ENCODE data around the gene IL1F10.

The IL1F10 gene, protein sequence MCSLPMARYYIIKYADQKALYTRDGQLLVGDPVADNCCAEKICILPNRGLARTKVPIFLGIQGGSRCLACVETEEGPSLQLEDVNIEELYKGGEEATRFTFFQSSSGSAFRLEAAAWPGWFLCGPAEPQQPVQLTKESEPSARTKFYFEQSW

GRCh38 chr2:113067681-113068080 is at the start of gene IL1F10:
TSS of gene IL1F10 (plus strand) at chr2:113067970. CDS start at chr2:113072739, 4,769 bp downstream.
- DNase-seq = no peak

GRCh38 chr2:113018509-113018908 is 49.3 kb upstream of the IL1F10 start:
- DNase-seq = no peak

DNA sequence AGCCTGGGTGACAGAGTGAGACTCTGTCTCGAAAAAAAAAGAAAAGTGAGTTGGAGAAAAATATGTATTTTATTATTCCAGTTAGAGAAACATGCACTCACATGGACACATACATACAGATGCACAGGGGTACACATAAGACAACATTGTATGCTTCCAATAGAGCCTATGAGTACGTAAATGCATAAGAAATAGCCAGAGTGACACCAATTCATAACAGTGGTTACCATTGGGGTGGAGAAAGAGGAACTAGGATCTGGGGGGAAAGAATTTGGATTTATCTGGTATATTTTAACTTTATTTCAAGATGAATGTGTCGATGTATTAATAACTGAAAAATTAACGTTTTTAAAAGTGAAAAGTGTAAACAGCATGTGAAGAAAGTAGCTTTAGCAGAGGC is 46.5 kb upstream of the IL1F10 start:
- DNase-seq = no peak

DNA sequence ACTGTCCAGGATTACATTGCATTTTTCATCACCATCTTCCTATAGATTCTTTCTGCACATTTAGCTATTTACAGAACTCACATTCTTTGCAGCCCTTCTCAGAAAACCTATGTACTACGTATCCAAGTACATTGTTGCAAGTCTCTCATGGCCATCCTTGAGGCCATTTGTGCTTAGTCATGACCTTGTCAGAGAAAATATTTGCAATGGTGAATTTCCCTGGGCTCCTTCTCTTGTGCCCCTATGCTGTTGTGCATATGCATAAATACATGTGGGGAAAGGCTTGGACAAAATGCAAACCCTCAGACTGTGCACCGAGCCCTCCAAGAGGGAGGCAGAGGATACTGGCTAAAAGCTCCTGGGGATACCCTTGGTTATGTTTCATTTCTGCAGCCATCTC is 43.0 kb upstream of the IL1F10 start:
- DNase-seq = no peak

DNA sequence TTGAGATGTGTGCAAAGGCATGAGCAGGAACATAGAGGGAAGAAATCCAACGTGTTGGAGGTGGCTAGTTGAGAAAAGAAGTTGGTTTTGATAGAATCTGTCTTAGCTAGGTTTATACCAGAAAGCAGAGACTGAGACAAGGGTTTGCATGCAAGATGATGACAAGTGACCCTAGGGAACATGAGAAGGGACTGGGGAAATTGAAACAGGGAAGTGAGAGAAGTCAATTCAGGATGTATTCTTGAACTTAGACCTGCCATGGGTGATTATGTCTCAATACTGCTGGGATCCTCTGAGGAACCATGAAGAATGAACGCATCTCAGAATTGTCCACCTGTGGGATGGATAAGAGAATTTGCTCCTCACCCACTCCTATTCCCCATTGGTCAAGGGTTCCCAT is 42.0 kb upstream of the IL1F10 start:
- no peak for DNase-seq

DNA sequence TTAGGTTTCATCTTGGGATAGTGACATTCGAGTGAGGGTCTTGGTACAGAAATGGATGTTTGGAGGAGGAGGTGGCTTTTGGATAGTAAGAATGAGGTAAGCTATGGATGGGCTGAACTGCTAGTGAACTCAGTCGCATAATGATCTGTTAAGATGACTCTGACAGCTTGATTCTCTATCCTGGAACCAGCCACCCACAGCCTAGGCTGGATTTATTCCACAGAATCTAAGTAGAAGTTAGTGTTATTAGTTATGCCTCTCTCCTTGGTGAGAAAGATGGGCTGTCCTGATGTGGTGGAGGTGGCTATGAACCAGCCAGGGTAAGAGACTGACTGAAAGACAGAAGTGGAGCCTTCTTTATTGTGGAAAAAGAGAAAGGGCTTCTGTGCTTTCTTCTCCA is 40.1 kb upstream of the IL1F10 start:
- no peak for DNase-seq

- DNase-seq = no peak
Measured at GRCh38 chr2:113028112-113028511, 39.7 kb upstream of the IL1F10 start.

GRCh38 chr2:113032737-113033136 is 35.0 kb upstream of the IL1F10 start:
- DNase-seq = no peak

DNA sequence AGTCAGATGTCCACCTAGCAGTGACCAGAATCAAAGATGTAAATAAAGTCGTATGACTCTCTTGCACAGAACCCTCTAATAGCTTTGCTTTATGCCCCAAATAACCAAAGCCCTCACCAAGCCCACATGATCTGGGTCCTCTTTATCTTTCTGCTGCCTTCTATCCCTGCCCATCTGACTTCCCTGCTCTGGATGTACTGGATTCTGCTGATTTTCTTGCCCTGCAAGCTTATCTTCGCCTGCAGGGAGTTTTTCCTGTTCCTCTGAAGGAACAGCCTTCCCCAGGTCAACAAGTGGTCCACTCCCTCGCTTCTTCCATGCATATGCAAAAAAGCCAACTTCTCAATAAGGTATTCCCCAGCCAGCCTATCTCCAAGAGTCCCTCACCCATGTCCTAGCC is 33.8 kb upstream of the IL1F10 start:
- no peak for DNase-seq

DNA sequence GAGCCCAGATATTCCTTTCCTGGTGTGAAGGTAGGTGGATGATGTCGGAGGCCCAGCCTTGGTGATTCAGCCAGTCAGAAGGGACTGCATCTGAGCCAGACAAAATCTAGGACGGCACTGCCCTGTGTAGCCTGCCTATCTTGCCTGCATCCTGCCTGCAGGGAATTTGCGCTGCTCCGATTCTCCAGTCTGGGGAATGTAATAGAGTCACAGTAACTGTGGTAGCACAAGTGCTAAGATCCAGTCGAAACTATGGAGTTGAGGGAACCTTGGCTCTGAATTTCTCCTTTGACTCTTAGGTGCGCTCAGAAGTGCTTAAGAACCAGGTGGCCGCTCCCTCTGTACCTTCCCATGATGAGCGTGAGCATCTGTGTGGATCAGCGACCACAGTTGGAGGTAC is 31.0 kb upstream of the IL1F10 start:
- no peak for DNase-seq

- no peak for DNase-seq
Measured at GRCh38 chr2:113038291-113038690, 29.5 kb upstream of the IL1F10 start.

DNA sequence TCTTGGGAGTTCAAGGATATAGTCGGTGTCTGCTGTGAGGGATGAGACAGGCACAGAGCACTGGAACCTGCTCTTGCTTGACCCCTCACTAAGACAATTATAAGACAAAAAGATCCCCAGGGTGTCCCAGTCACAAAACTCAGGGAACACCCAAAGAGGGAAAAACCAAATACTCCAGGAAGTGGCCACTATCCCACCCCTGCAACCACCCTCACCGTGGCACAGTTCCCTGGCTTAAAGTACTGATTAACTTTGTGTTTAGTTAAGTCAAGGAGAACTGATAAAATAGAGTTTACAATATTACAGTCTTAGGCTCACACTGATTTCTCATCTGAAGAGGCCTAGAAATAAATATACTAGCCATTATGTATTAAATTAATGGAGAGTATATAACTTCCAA is 28.6 kb upstream of the IL1F10 start:
- no peak for DNase-seq

- no peak for DNase-seq
Measured at GRCh38 chr2:113039719-113040118, 28.1 kb upstream of the IL1F10 start.

DNA sequence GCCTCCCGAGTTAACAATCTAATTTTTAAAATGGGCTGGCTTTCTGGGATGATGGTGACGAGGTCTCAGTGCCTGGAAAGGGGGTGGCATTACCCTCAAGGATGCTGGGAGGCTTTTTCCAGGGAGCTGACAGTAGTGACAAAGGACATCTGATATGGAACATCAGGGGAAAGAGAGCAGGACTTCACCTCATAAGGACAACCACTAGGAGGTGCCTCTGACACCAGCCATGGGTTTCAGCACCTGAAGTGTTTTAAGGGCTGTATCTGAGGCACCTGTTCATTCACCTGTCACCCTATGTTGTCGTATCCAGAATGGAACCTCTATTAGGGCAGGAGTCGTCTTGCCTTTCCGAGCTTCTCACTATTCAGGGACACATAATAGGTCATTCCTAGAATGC is 25.9 kb upstream of the IL1F10 start:
- DNase-seq = no peak

DNA sequence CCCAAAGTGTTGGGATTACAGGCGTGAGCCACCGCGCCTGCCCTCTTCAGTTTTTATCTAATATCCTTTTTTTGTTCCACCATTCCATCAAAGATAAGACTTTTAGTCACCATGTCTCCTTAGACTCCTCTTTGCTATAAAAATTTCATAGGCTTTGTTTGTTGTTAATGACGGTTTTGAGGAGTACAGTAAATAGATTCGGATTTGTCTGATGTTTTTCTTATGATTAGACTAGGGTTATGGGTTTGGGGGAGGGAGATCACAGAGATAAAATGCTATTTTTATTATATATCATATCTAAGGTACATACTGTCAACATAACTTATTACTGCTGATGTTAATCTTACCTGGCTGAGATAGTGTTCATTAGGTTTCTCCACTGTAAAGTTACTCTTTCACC is 21.3 kb upstream of the IL1F10 start:
- DNase-seq = no peak

GRCh38 chr2:113050921-113051895 is 16.6 kb upstream of the IL1F10 start:
- DNase-seq = no peak

GRCh38 chr2:113052396-113052917 is 15.3 kb upstream of the IL1F10 start, which contains the start of gene IL36B:
TSS of gene IL36B (minus strand) at chr2:113052867.
- no peak for DNase-seq

DNA sequence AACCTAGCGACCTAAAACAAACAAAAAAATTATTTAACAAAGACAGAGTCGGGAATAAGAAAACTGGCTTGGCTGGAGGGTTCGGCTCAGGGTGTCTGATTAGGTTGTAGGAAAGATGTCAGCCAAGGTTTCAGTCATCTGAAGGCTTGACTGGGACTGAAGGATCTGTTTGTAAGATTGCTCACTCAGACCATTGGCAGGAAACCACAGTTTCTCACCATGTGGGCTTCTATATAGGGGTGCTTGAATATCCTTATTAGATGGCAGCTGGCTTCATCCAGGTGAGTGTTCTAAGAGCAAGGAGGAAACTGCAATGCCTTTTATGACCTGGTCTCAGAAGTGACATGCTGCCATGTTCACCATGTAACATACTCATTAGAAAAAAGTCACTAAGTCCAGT is 14.1 kb upstream of the IL1F10 start:
- no peak for DNase-seq

DNA sequence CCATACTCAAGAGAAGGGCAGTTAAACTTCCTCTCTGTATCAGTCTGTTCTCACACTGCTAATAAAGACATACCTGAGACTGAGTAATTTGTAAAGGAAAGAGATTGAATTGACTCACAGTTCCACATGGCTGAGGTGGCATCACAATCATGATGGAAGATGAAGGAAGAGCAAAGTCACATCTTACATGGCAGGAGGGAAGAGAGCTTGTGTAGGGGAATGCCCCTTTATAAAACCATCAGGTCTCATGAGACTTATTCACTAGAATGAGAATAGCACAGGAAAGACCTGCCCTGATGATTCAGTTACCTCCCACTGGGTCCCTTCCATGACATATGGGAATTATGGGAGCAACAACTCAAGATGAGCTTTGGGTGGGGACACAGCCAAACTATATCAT is 13.7 kb upstream of the IL1F10 start:
- no peak for DNase-seq

- no peak for DNase-seq
Measured at GRCh38 chr2:113056521-113056920, 11.2 kb upstream of the IL1F10 start.

GRCh38 chr2:113057117-113057516 is 10.7 kb upstream of the IL1F10 start:
- no peak for DNase-seq

- no peak for DNase-seq
Measured at GRCh38 chr2:113058411-113058994, 9.3 kb upstream of the IL1F10 start.
